ENCODE data around the gene PACSIN3.

Gene PACSIN3

DNA sequence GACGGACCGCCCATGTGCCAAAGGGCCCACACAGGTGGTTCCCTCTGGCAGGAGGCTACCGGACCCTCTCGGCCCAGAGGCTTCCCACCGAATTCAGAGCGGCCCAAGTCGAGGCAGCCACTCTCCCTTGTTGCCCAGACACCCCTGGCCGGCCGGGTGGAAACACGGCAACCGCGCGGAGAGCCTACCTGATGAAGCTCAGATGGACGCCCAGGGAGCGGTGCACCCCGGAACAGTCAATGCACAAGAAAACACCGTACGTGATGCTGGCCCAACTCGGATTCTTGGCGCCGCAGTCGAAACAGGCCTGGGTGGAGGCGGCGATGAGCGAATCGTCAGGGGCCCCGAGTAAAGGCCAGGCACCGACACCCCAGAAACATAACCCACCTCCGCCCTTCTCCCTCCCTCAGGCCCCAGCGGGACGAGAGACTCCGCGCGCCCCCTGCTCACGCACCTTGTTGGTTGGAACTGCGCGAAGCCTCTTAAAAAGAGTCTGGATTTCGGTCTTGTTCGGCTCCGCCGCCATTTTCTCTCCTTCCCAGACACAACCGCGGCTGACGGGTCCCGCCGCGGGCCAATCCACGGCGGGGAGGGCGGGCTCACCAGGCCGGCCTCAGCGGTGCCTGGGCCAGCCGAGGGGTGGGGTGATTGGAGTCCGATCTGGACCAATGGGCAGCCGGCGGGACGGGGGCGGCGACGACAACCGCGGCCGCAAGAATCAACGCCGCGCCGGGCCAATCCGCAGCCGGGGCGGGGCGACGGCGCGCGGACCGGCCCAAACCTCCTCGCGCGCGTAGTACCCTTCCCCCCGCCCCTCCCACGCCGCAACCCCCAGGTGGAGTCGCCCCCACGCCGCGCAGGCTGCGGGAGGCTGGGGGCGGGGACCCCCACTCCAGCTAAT is 9.7 kb downstream of the PACSIN3 start, which contains the start of gene ARFGAP2:
TSS of gene ARFGAP2 (minus strand) at position 552 of the 901 bp plus-strand sequence. CDS start at position 526, 26 bp downstream.
- peak; percentile 87 to 97 (median 93) for DNase-seq (ENCODE audit: low read depth in 2 of 3, low spot score in 1 of 3)

GRCh38 chr11:47175746-47176327 is 10.4 kb downstream of the PACSIN3 start:
- no peak for DNase-seq (ENCODE audit: low read depth in 2 of 3, low spot score in 1 of 3)

DNA sequence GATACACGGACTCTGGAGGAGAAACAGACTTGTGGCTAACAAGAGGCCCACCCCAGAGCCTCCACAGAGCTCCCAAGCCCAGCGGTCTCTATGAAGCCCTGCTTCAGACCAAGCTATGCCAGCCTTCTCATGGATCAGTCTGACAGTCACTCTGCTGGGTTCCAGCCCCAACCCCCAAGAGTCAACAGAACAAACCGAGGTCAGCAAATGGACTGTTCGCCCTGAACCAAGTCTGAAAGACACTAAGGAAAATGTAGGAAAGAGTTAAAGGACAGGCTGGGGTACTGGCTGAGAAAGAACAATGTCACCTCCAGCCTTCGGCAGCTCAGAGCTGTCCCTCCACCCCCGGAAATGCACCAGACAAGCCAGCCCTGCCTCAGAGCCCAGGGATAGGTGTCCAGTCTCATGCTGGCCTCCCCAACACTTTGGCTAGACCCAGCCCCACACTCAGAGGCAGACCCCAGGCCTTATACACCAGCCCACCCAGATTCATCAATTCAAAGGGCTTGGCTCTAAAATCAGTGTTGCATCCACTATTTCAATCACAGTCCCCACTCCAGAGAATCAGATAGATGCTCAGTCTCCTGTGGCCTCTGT is 13.4 kb downstream of the PACSIN3 start:
- no peak for DNase-seq (ENCODE audit: low read depth in 2 of 3, low spot score in 1 of 3)

DNA sequence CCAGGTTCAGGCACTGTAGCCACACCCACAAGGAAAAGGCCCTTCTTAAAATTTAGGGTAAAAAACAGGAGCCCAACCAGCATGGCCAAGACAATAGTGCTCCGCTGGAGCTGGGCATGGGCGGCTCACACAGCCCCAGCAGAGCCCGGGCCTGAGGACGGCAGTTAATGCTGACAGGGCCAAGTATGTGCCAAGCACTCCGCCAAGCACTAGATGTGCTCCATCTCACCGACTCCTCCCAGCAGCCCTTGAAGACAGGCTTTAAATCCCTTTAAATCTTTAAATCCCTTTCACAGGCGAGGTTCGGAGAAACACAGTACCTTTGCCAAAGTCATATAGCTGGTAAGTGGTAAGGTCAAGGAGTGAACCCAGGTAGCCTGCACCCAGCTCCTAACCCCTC is 14.4 kb downstream of the PACSIN3 start:
- DNase-seq (ENCODE audit: low read depth in 2 of 3, low spot score in 1 of 3): no peak

DNA sequence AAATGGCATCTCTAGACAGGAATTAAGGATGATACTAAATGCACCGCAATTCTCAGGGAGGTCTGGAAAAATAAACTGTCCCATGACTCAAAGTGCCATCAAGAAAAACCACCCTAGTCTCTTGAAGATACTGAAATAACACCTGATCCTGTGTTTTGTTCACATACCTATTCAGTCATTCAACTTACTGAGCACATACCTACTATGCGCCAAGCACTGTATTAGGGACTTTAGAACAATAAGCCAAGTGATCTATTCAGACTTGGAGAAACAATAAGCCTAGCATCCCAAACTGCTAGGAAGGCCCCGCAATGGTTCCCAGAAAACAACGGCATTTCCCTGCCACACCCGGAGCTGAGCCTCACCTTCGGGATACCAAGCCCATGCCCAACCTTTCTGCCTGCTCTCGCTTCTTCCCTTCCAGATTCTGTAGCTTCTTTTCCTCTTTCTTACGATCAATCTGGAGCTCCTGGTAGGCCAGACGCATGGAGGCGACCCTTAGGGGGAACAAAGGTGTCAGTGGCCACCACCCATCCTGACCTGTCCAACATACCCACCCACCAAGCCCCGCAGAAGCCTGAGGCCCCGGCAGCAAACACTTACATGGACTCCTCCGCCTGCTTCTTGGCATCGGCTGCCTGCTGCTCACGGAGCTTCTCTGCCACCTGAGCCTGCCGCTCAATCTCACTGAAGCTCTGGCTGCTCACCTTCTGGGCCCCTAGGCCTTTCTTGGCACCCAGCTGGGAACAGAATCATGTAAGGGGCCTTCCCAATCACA is 15.0 kb downstream of the PACSIN3 start:
- no peak for DNase-seq (ENCODE audit: low read depth in 2 of 3, low spot score in 1 of 3)

DNA sequence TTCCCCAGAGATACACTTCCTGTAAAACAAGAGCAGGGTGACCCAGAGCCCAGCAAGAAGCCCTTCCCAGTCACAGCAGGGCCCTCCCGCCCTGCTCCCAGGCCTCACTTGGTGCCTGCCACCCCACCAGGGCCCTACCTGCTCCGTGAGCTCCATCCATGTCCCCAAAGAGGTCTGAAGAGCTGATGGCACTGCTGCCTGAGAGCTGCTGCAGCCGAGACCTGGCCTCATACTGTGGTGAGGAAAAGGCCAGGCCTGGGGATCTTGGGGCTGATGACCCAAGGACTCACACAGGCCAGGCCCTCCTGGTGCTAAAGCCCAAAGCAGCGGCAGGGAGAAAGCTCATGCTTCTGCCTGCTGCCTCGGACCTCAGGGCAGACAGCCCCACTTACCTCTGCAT is 19.9 kb downstream of the PACSIN3 start:
- no peak for DNase-seq (ENCODE audit: low read depth in 2 of 3, low spot score in 1 of 3)

- DNase-seq (ENCODE audit: low read depth in 2 of 3, low spot score in 1 of 3): no peak
These were observed 20.9 kb downstream of the PACSIN3 start for GRCh38 chr11:47165253-47165840.

DNA sequence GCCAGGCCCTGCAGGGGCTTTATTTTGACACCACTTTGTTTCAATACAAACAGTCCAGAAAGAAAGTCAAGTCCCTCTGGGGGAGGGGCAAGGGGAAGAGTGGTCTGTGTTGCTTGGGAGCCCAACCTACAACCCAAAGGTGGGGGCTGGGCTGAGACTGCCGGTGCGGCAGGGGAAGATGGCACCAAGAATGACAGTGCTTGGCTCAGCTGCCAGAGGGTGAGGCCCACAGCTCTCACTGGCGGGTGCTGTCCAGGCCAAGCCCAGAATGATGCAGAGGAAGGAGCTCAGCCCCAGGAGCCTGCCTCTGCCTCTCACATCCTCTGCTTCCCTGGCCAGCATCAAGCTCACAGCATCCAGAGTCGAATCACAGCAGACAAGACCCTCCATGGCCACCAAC is 21.9 kb downstream of the PACSIN3 start:
- DNase-seq (ENCODE audit: low read depth in 2 of 3, low spot score in 1 of 3): no peak

DNA sequence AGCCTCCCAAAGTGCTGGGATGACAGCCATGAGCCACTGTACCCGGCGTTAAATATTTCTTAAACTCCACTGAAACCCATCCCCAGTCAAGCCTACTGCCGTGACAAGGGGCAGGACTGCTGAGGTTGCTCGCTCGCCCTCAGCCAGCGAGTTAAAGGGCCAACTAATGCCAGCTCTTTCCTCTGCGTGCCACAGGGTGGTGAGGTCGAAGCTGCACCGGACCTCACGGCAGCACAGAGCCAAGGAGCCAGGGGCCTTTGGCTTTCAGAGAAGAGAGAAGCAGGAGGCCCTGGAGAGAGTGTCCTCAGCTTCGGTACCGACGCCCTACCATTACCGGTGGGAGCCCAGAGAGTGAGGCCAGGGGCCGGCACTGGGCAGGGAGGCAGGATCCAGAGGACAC is 22.3 kb downstream of the PACSIN3 start:
- DNase-seq (ENCODE audit: low read depth in 2 of 3, low spot score in 1 of 3): no peak

- no peak for DNase-seq (ENCODE audit: low read depth in 2 of 3, low spot score in 1 of 3)
These were observed 23.0 kb downstream of the PACSIN3 start for GRCh38 chr11:47163193-47163592.

DNA sequence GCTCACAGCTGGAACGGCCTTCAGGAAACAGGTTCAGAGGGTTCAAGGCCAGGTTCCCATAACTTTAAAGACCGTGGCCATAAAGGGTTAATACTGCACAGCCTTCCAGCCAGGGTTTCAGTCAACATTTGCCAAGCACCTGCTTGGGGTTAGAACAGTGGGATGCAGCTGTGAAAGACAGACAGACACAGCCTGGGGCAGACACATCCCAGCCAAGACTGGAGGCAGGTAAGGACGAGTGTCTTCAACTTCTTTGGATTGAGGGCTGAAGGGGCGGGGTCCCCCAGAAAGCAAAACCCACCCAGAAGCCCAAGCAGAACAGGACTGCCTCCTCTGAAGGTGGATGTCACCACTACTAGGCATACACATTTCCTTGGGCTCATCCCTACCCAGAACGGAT is 23.8 kb downstream of the PACSIN3 start:
- no peak for DNase-seq (ENCODE audit: low read depth in 2 of 3, low spot score in 1 of 3)

DNA sequence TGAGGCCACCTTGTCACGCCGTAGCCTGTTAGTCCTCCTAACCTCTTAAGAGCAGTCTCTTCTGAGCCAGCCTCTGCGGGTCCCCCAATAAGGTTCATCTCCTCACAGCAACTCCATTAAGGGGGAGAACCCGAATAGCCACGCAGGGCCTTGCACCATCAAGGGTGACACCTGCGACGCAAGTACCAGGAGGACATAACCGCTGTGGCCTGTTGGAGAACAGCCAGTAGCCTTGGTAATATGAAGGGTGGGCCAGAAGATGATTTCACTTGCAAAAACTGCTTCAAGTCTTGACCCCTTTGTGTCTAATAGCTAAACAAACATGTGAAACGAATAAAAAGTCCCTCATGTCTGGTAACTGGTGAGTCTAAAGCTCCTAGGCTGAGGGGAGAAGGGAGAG is 24.3 kb downstream of the PACSIN3 start:
- DNase-seq (ENCODE audit: low read depth in 2 of 3, low spot score in 1 of 3): no peak

DNA sequence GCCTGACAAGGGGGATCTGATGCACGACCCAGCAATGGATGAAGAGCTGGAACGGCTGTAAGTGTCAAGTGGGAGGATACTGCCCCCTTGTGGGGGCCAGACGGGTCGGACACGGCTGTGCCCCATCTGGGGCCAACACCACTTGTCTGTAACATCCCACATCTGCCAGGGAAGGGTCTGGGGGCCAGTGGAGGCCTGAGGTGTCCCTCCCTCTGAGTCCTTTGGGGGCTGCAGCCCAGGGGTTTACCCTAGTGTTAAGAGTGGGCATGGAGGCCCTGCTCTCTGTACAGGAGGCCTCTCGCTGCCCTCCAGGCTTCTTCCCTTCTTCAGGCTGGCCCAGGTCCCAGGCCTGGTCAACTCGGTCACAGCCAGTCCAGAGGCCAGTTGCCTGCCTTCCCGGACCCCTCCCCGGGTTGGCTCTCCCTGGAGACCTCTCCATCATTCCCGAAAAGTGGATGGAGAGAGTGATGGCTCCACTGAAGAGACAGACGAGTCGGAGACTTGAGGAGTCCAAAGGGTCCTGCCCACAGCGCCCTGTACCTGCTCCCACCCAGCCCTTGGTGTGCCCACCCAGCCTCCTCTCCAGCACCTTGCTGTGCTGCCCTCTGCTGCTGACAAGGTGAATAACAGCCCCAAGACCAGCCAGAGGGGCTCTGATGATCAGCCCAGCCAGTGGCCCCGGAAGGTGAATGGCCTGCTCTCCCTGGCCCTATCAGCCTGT is 24.9 kb downstream of the PACSIN3 start:
- DNase-seq (ENCODE audit: low read depth in 2 of 3, low spot score in 1 of 3): peak; percentile 40 to 60 (median 42)

GRCh38 chr11:47160753-47161133 is 25.5 kb downstream of the PACSIN3 start:
- no peak for DNase-seq (ENCODE audit: low read depth in 2 of 3, low spot score in 1 of 3)

GRCh38 chr11:47158242-47158641 is 28.0 kb downstream of the PACSIN3 start:
- no peak for DNase-seq (ENCODE audit: low read depth in 2 of 3, low spot score in 1 of 3)

GRCh38 chr11:47157805-47158204 is 28.4 kb downstream of the PACSIN3 start:
- no peak for DNase-seq (ENCODE audit: low read depth in 2 of 3, low spot score in 1 of 3)

DNA sequence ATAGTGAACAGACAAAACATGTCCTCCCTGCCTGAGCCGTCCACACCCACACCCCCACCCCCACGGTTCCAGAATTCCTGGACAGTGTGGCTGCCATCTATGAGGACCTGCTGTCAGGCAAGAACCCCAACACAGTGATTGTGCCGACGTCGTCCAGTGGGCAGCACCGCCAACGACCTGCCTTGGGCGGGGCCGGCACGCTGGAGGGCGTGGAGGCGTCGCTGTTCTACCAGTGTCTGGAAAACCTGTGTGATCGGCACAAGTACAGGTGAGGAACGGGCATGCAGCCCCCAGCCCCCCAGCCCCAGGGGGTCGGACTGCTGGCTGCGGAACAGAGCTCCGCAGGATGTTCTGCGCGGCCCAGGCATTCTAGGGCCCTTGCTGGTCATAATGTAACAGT is 29.3 kb downstream of the PACSIN3 start:
- no peak for DNase-seq (ENCODE audit: low read depth in 2 of 3, low spot score in 1 of 3)

DNA sequence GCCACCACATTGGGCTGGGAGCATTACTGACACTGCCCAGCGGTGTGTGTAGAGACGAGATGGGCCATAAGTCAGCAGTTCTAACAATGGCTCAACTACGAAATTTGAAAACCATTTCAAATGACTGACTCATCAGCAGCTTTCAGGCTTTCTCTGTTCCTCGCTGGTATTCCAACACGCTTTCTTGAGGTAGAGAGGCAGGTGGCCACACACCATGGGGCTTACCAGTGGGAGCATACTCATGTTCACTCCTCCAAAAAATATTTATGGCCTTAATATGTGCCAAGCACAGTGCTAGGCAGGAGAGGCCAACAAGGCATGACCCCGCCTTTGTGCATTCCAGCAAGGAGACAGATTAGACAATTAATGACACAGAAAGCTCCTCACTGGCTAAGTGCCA is 29.9 kb downstream of the PACSIN3 start:
- no peak for DNase-seq (ENCODE audit: low read depth in 2 of 3, low spot score in 1 of 3)

DNA sequence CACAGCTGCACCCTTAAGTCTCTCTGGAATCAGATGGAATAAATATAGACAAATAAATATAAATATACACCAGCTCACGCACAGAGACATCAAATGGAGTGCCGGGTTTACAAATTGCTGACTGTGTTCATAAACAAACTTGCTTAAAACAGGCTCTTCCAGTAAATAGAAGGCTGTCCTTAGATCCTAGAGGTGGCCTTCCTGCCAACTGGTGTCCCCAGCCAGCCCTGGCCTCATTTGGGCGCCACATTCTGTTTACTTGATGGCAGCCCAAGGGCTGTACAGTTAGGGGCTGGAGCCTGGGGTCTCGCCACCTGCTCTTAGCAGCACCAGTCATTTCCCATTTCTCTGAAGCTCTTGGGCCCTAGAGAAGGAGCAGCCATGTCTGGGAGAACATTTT is 30.4 kb downstream of the PACSIN3 start:
- DNase-seq (ENCODE audit: low read depth in 2 of 3, low spot score in 1 of 3): no peak
